HG03025 (cell line): Measurements from ENCODE around the gene DIPK2A.

Experiments
- ATAC-seq: cut with Tn5 transposase; IDR thresholded peaks from one replicate; pipeline ENCODE4 v1.9.1; 2021; ENCODE audit warnings: mild to moderate bottlenecking, moderate library complexity; ENCODE audit not compliant: unreplicated experiment, low FRiP score

DIPK2A gene

GRCh38 chr3:143974271-143975238, 2.9 kb downstream of the DIPK2A start:
- ATAC-seq, result no peak

- no peak for ATAC-seq
These were observed 4.0 kb downstream of the DIPK2A start for GRCh38 chr3:143975554-143976152.

DNA sequence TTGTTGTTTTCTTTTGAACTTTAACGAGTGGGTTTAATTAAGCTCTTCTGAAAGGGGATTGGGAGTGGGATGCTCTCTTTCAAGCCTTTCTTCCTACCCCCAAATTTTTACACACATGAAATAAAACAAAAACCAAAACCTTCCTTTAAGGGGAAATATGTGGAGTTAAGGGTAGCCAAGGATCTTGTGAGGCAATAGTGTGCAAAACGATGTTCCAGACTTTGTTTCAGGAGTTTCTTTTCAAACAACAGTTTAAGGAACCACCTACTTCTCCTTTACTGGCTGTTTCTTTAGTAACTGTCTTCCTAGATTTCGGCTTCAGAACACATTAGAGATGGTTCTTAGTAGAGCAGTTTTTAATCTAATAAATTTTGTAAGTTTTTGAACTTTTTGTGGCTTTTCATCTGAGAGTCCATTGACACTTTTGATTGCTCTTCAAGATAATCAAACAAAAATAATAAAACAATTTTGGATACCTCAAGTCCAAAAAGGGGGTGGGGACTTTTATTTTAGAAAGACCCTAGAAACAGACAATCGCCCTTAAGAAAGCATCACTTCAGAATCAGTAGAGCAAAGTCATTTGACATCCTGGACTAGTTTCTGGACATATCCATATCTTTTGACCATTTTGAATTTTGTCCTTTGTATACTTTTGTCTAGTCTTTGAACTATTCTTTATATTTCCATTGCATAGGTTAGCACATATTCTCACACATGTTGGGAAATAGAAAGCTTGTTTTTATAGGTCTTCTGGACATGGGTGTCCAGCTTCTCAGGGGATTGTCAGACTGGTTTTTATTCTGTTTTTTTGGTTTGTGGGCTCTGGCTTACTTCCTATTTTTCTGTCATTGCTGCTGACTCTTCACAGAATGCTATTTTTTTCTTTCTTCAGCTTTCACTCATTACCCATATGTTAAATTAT, 6.0 kb downstream of the DIPK2A start:
- peak; percentile 33 for ATAC-seq

DNA sequence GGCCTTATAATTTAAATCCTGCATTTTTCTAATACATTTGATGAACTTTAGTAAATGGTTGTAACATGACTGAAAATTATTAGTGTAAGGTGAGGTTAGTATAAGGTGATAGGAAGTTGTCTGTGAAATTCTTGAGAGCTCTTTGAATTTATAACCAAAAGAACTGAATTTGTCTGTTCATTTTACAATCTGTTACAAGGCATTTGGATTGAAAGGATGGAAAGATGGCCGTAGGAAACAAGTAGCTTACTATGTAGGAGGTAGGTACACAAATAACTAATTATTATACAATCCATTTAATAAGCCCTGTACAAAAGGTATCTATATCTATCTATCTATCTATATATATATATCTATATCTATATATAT, 6.6 kb downstream of the DIPK2A start:
- no peak for ATAC-seq

DNA sequence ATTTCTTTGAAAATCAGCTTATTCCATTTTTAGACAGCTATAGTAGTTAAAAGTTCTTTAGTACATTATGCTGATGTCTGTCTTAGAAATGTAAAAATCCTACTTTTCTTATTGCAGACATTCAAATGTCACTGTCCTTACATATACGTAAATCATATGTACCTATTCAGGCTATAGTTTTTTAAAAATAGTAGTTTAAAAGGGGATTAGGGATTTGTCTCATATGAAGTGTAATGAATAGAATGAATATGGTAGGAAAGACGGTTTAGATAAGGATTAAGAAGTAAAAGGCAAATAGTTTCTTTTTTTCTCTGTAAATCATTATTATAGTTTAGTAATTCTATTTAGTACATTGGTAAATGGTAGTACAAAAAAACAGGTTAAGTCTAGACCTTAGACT, 7.4 kb downstream of the DIPK2A start:
- no peak for ATAC-seq

- ATAC-seq, result no peak
These were observed 8.2 kb downstream of the DIPK2A start for GRCh38 chr3:143979813-143980212.

- ATAC-seq, result no peak
These were observed 16.7 kb downstream of the DIPK2A start for GRCh38 chr3:143988306-143988705.

DNA sequence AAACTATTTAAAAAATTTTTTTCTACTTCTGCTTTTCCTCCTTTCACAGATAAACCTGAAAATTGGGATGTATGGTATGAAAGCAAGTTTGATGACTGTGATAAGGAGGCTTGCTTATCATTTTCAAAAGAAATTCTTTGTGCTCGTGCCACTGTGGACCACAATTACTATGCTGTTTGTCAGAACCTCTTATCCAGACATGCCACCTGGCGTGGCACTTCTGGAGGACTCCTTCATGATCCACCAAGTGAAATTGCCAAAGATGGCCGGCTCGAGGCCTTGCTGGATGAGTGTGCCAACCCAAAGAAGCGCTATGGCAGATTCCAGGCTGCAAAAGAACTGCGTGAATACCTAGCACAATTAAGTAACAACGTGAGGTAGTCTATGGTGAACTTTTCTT, 17.8 kb downstream of the DIPK2A start:
- ATAC-seq, result no peak

DNA sequence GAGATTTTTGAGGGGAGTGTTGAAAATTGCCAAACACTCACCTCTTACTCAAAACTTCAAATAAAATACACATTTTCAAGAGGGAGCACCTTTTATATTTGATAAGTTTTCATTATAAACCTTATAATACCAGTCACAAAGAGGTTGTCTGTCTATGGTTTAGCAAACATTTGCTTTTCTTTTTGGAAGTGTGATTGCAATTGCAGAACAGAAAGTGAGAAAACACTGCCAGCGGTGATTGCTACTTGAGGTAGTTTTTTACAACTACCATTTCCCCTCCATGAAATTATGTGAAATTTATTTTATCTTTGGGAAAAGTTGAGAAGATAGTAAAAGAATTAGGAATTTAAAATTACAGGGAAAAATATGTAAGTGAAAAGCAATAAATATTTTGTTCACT, 20.1 kb downstream of the DIPK2A start:
- no peak for ATAC-seq

DNA sequence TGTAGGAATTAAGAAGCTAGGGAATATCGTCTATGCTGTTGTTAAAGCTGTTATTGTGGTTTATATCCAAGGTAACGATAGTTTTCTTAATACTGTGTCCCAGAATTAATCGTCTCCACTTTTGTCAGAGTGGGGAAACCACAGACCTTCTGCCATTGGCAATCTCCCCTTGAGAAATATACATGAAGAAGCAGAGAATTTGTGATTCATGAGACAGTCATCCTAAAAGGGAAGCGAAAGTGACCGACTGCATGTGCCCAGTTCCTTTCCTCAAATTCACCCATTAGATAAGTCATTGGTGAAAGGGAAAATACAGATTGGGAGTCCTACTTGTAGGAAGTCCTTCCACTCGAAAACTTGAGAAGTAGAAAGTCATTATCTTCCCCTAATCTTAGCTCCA, 26.6 kb downstream of the DIPK2A start:
- ATAC-seq, result no peak

DNA sequence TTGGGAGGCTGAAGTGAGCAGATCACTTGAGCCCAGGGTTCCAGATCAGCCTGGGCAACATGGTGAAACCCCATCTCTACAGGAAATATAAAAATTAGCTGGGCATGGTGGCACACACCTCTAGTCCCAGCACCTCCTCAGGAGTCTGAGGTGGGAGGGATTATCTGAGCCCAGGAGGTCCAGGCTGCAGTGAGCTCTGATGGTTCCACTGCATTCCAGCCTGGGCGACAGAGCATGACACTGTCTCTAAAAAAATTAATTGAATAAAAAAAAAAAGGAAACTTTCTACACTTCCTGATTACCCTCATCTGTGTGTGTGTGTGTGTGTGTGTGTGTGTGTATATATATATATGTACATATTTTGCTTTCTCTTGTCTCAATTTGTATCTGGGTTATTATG, 31.4 kb downstream of the DIPK2A start:
- ATAC-seq, result no peak

GRCh38 chr3:144010371-144010770, 38.7 kb downstream of the DIPK2A start:
- no peak for ATAC-seq

- ATAC-seq, result no peak
These were observed 39.7 kb downstream of the DIPK2A start for GRCh38 chr3:144011251-144011799.

GRCh38 chr3:144015133-144015532, 43.5 kb downstream of the DIPK2A start:
- no peak for ATAC-seq

- ATAC-seq, result no peak
These were observed 47.2 kb downstream of the DIPK2A start for GRCh38 chr3:144018776-144019175.
